NCI-H510A treated with DMSO at 0.1 percent for 48 hours (cell line): Measurements from ENCODE around the gene SERF1A.
"Not testable (repeated sequence)": the region's sequence is repeated elsewhere in the genome, so short reads cannot be mapped to it uniquely, and the experiment has no call there.

ENCODE experiments used
- DNase-seq: peaks from one replicate; lab custom pipeline; 2025; lab: John Stamatoyannopoulos, UW

SERF1A gene

GRCh38 chr5:70900533-70901271 is at the start of gene SERF1A:
Gene SERF1A (plus strand): TSS chr5:70900669. CDS start chr5:70900870, 201 bp downstream.
- not testable (repeated sequence) for DNase-seq

GRCh38 chr5:70866778-70867177 is 33.7 kb upstream of the SERF1A start:
- not testable (repeated sequence) for DNase-seq

GRCh38 chr5:70870626-70871025 is 29.8 kb upstream of the SERF1A start:
- DNase-seq = not testable (repeated sequence)

- not testable (repeated sequence) for DNase-seq
These were observed 4.4 kb upstream of the SERF1A start for GRCh38 chr5:70896076-70896475.

- not testable (repeated sequence) for DNase-seq
These were observed 753 bp downstream of the SERF1A start for GRCh38 chr5:70901272-70901571.

- DNase-seq = not testable (repeated sequence)
These were observed 6.2 kb downstream of the SERF1A start for GRCh38 chr5:70906624-70907023.

- not testable (repeated sequence) for DNase-seq
These were observed 16.4 kb downstream of the SERF1A start for GRCh38 chr5:70916829-70917228.

- not testable (repeated sequence) for DNase-seq
These were observed 24.7 kb downstream of the SERF1A start for GRCh38 chr5:70925211-70925562.

GRCh38 chr5:70931709-70932368 is 31.4 kb downstream of the SERF1A start:
- DNase-seq = not testable (repeated sequence)

- DNase-seq = not testable (repeated sequence)
These were observed 32.1 kb downstream of the SERF1A start for GRCh38 chr5:70932560-70932959.

GRCh38 chr5:70953068-70953467 is 52.6 kb downstream of the SERF1A start:
- DNase-seq = not testable (repeated sequence)
